SKM-1 treated with dmso at 0.1 percent for 144 hours (cell line): ENCODE measurements around the gene MTMR12.
"Not testable (repeated sequence)": the region's sequence is repeated elsewhere in the genome, so short reads cannot be mapped to it uniquely, and the experiment has no call there.

Experiments
- DNase-seq: peaks from one replicate; lab custom pipeline; 2025; ENCODE audit not compliant: unreplicated experiment; lab: John Stamatoyannopoulos, UW

The MTMR12 gene

DNA sequence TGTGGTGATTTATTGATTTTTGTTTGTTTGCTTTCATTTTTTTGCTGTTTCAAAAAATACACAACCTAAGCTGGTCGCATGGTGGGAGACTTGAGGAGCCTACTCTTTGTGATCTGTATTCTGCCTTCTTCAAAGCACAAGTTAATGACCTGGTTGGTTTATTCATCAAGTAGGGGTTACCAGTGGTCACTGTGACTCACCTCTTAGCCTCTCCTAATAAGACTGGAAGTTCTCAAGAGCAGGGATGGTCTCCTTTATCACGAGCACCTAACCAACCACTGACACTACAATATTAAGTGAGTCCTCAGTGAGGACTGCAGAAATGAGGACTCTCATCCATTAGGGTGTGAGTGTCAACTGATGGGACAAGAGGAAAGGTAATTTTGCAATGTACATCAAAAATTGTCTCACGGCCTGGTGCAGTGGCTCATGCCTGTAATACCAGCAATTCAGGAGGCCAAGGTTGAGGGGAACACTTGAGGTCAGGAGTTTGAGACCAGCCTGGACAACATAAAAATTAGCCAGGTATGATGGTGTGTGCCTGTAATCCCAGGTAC is 13.6 kb upstream of the MTMR12 start:
- no peak for DNase-seq

DNA sequence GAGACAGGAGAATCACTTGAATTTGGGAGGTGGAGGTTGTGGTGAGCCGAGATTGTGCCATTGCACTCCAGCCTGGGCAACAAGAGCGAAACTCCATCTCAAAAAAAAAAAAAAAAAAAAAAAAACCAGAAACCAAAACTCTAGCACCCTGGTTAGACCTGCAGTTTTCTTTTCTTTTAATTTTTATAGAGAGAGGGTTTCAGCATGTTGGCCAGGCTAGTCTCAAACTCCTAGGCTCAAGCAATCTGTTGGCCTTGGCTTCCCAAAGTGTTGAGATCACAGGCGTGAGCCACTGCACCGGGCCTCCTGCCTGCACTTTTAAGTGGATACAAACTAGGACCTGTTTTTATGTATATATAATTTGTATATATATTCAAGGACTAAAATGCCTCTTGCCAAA is 12.9 kb upstream of the MTMR12 start:
- DNase-seq = no peak

DNA sequence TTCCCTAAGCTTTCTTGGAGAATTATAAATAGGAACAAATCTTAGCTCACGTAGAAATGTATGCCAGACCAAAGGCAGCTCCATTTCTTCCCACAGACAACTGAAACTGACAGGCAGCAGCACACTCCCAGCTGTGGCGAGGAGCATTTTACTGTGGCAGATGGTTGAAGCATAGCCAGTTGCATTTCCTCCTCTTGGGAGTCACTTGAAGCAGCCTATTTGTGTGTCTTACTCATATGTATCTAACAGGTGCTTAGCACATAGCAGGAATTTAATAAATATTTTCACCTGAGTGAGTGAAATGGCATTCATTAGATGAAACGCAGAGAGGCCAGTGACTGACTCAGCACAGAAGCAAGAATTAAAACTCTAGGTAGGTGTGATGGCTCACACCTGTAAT is 12.3 kb upstream of the MTMR12 start:
- DNase-seq = no peak

DNA sequence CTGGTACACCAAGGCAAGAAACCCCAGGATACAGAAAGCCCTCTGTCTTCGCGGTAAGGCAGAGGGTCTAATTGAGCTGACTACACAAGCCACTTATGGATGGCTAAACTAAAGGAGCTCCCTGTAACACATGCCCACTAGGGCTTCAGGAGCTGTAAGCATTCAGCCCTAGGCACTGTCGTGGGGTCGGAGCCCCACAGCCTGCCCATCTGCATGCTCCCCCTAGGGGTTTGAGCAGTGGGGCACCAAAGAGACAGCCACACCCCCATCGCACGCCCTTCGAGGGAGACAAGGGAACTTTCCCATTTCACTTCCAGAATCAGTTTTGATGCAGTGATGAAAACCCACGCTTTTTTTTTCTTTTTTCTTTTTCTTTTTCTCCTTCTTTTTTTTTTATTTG is 11.0 kb upstream of the MTMR12 start:
- DNase-seq = no peak

DNA sequence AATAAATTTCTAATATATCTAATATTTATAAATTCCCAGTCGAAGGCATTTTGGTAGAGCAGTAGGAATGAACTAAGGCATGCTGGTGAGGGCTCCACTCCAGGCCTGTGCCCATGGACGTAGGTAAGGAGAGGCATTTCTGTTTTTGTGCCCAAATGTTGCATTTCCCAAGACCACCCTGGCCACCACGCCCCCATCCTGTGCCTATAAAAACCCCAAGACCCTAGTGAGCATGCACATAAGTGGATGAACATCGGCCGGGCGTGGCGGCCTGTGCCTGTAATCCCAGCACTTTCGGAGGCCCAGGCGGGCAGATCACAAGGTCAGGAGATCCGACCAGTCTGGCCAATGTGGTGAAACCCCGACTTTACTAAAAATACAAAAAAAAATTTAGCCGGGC is 10.1 kb upstream of the MTMR12 start:
- no peak for DNase-seq

DNA sequence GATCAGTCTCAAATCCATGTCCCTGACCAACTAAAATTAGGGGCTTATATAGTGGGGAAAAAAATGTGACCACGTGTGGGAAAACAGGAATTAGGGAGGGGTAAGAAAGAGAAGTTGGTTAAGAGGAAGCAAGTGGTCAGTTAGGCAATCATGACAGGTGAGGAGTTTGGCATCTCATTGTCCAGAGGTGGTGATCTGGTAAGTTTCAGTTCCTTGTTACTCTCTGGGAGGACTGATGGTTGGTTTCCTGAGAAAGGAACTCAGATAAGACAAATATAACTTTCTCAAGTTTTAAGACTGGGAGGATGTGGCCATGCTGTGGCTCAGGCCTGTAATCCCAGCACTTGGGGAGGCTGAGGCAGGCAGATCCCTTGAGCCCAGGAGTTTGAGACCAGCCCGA is 9.0 kb upstream of the MTMR12 start:
- peak; percentile 25 for DNase-seq

DNA sequence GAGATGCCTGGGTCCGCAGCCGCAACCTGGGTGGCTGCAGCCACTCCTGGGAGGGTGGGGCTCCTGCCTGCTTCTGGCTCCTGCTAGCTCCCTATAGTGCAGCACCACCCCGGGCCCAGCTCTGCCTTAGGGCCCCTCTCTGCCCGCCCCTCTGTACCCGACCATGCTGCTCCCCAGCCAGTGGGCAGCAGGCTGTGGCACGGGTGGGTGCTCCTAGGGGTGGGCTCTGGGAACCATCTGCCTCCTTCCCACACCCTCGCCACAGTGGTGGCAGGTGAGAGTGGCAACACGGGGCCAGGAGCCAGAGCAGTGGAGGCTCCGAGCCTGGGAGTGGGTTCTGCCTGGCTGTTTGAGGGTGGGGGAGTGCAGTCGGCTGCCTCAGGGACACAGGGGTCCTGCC is 7.8 kb upstream of the MTMR12 start:
- no peak for DNase-seq

DNA sequence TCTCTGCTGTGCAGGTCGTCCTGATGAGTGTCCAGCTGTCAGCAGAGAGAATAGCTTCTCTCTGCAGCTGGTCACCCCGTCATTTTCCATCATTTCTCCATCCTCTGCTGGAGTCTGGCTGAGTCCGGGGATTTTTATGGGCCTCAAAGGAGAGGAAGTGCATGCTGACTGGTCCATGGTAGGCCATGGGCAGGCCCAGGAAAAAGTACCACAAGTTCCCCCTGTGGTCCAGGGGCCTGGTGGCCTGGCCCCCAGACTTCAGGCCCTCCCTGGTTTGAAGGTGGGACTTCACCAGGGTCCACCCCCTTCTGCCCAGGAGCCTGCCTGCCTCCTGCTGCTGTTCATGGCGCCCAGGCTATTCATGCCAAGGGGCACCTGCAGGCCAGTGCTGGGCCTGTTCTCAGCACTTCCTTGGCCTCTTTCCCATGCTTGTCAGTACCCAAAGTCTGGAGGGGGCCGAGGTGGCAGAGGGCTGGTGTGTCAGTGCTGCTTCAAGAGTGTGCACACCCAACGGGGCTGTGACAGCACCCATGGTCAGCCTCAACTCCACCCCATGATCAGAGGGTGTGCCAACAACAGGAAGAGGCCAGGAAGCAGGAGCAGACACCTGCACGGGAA is 7.3 kb upstream of the MTMR12 start:
- no peak for DNase-seq

DNA sequence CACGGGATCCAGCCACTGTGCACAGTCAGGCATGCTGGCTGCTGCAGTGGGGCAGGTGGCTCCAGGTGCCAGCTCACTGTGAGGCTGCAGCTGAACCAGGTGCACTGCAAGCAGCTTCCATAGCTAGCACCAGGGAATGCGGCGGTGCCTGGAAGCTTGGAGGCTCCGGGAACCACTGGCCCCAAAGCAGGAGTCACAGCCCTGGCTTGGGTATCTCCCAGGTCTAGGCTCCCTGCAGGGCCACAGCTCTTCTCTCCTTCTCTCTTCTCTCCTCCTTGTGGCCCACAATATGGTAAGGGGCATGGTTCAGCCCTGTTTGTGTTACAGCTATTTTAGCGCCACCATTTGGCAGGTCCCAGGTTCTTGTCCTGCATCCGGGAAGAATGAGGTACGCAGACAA is 6.7 kb upstream of the MTMR12 start:
- DNase-seq = no peak

DNA sequence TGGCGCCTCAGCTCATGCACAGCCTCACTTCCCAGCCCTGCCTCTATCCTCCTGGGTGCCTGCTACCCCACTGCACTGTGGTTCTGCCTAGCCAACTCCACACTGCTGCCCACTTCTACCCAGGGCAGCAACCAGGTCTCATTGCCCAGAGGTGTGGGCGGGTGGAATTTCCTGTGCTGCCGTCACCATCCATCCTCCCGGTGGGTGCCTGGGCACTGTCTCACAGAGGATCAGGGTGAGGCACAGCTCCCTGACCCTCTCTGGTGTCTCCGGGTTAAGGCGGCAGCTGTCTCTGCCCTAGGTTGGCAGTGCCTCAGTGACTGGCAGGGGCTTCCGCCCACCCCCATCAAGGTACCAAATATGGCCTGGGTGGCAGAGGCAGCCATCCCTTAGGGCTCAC is 4.3 kb upstream of the MTMR12 start:
- no peak for DNase-seq

DNA sequence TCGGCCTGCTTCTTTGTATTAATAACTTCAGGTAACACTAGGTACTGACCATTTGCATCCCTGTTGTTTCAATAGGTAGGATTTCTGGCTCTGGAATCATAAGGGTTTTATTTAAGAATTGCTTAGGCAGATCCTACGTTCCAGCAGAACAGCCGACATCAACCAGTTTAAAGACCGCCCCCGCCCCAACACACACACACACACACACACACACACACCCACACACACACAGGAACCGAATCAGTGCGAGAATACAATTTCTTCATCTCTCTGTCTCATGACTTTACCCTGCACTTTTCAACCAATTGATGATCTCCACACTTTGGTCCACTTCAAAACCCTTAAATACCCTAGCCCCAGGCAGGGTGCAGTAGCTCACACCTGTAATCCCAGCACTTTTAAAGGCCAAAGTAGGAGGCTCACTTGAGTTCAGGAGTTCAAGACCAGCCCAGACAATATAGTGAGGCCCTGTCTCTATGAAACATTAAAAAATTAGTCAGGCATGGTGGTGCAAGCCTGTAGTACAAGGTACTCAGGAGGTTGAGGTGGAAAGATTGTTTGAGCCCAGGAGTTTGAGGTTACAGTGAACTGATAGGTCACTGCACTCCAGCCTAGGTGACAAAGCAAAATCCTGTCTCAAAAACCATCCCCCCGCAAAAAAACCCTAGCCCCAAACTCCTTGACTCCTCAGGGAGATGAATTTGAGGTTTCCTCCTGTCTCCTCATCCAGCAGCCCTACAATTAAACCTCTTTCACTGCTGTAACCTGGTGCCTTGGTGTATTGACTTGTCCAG is 2.7 kb upstream of the MTMR12 start:
- no peak for DNase-seq

DNA sequence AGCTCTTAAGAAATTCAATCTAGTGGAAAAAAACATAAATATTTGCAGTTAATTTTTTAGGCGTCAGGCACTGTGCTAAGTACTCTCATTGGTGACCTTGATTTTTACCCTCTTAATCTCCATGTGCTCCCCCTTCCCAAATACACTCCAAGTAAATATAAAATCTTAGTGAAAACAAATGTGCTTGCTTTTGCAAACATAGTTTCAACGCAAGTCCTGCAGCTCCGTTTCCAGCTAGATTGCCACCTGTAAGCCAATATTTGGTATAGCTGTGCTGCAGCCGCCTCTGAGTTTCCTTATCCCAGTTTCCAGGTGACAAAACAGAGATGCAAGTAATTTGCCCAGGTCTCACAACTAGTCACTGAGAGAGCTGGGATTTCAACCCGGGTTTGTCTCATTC is 1.9 kb upstream of the MTMR12 start:
- DNase-seq = no peak

DNA sequence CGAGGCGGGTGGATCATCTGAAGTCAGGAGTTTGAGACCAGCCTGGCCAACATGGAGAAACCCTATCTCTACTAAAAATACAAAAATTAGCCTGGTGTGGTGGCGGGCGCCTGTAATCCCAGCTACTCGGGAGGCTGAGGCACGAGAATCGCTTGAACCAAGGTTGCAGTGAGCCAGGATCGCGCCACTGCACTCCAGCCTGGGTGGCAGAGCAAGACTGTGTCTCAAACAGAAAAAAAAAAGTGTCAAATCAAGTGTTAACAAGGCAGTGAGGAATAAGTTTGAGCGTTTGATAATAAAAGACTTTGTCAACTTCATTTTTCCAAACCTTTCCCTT is 1.4 kb upstream of the MTMR12 start:
- not testable (repeated sequence) for DNase-seq

DNA sequence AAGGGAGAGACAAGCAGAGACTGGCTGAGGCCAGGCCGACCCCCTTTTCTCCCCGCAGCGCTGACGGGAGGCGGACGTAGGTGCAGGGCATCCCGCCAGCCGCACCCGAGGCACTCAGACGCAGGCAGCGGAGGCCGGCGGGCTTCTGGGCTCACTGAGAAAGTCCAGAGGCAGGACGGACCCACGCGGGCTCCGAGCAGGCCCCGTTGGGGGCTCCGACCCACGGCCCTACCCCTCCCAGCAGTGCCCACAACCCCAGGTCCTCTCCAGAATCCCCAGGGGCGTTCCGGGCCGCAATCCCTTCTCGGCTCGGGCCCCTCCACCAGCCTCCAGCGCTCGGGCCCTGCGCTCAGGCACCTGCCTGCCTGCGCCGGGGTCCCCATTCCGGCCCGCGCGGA is 543 bp downstream of the MTMR12 start:
- no peak for DNase-seq

DNA sequence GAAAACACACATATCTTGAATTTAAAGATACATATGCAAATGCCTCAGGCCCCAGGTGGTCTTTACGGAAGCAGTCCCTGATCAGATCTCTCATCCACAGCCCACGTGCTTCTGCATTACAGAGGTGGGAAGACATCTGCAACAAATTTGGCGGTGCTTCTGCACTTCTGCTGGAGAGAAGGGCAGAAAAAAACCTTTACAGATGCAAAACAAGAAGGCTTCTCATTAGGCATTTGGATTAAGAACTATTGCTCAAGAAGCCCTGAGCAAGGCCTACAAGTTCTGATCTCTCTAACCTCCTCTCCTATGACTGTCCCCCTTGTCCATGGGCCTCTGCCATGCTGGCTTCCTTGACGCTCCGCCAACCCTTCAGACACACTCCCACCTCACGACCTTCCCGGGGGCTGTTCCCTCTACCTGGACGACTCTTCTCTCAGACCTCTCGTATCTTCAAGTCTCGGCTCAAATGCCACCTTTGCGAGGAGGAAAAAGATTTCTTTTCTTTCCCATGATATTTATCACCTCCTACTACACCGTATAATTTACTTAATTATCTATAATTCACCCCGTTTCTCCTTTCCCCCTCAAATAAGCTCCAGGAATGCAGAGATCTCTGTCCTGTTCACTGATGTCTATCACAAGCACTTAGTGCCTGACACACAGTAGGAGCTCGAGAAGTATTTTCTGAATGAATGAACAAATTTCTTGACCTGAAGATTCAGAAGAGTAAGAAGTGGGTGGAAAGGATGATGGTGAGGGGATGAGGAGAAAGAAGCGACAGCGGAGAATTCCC is 1.1 kb downstream of the MTMR12 start:
- no peak for DNase-seq

DNA sequence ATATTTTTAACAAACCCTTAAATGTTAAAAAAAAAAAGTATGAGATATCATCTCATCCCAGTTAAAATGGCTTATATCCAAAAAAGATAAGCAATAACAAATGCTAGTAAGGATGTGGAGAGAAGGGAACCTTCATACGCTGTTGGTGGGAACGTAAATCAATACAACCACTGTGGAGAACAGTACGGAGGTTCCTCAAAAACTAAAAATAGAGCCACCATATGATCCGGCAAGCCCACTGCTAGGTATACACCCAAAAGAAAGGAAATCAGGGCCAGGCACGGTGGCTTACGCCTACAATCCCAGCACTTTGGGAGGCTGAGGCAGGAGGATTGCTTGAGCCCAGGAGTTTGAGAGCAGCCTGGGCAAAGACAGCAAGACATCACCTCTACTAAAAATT is 3.0 kb downstream of the MTMR12 start:
- no peak for DNase-seq

DNA sequence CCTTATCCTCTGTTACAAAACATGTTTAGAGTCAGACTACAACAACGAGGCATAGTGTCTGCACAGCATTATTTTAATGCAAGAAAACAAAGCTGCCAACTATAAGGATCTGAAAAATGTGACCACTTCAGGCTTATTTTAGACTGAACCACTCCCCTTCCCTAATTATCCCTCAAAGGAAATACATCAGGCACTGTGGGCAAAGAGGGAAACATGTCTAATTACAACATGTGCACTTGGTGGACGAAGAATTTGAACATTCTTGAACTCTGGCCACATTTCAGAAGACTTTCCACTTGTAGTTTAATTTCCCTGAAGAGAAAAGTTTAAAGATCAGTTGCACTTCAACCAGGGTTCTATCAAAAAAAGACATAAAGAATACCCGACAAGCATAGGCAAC is 3.8 kb downstream of the MTMR12 start:
- DNase-seq = no peak

DNA sequence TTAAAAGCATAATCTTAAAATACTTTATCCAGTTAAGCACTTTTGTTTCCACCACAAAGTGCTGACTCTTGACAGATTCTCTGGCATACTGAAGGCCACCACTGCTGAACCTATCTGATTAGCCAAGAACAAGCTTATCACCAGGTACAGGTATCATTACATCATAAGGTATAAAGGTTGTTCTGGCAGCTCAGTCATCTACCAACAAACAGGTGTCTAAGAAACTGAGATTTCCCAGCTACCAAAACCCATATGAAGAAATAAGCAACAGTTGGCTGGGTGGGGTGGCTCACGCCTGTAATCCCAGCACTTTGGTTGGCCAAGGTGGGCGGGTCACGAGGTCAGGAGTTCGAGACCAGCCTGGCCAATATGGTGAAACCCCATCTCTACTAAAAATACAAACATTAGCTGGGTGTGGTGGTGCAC is 5.0 kb downstream of the MTMR12 start:
- no peak for DNase-seq

DNA sequence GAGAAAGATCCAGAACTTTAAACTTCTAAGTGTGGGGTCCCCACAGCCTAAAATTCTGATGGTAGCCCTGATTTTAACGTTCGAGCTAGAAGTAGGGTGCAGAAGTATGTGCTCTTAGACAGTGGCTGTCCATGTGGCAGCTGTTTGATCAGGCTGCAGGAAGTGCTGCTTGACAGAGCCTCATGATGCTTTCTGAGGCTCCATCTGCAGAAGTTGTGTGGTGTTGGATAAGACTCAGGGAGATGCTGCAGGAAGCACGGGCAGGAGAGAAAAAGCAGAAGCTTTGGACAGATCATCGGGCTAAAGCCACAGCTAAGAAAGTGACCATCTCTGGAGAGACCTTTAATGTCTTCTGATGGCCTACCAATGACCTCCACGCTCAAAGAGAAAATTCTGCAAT is 8.1 kb downstream of the MTMR12 start:
- peak; percentile 59 for DNase-seq

DNA sequence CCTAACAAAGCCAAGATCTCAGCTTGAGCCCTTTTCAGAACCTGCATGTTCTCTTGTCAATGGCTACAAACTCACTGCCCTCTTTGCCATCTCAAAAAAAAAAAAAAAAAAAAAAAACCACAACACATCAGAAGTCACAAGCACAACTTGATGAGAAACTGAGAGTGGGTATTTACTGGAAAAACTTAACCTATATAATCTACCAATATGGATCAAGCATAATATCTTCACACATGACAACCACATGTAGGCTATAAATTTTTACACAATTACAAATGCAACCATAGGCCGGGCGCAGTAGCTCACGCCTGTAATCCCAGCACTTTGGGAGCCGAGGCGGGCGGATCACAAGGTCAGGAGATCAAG is 9.0 kb downstream of the MTMR12 start:
- no peak for DNase-seq

DNA sequence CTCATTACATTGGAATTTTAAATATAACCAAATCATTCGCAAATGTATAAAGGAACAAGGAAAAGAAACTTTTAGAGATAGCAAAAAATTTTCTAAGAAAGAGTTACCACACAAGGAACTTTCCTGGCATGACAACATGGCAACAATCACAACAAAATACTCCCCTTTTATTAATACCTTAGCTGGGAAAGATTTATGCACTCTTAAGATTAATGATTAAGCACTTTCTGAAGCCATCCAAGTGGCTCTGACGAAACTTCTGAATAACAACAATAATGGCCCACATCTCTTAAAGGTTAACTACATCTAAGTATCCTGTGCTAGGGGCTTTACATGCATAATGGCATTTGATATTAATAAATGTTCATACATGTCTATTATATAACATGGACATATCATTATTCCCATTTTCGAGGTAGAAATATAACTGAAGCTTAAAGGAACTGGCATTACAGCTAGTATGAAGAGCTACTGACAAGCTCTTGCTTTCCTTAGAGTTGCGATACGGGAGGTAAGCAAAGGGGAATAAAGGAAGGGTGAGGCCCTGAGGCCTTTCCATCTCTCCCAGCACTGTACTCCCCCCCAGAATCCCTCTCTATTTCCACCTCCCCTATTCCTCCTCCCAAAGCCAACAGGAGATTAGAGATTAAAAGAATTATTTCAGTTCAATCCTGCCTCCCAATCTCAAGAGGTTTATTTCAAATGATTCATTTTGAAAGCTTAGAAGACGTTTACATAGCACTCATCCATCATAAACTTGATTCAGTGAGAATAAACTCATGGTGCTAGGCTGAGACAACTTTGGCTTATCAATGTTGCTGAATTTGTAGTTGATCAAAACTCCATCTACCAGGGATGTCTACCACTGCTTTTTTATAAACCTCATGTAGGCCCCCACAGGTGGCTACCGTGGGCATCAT is 9.6 kb downstream of the MTMR12 start:
- DNase-seq = no peak
